Nephron progenitor cell (in vitro differentiated cells): ENCODE data around the gene MXD1.

ENCODE experiments used
- DNase-seq: peaks from one replicate; pipeline ENCODE4 v3.0.0; 2021
- H3K27ac Mint-ChIP-seq: 2 replicates; pipeline ENCODE4 v1.8.0; 2021; ENCODE audit warnings: mild to moderate bottlenecking, moderate library complexity, mixed read lengths
- H3K27me3 Mint-ChIP-seq: 2 replicates; pipeline ENCODE4 v1.8.0; 2021; ENCODE audit warnings: mild to moderate bottlenecking, low read depth, mixed read lengths; ENCODE audit not compliant: poor library complexity
- H3K36me3 Mint-ChIP-seq: 2 replicates; pipeline ENCODE4 v1.8.0; 2021; ENCODE audit warnings: low read depth, mixed read lengths
- H3K4me1 Mint-ChIP-seq: 2 replicates; pipeline ENCODE4 v1.8.0; 2021; ENCODE audit warnings: mixed read lengths
- H3K4me3 Mint-ChIP-seq: 2 replicates; pipeline ENCODE4 v1.8.0; 2021; ENCODE audit warnings: mild to moderate bottlenecking, moderate library complexity, mixed read lengths
- H3K9me3 Mint-ChIP-seq: 2 replicates; pipeline ENCODE4 v1.8.0; 2021; ENCODE audit warnings: mild to moderate bottlenecking, moderate library complexity, mixed read lengths
- TF ChIP-seq, protein P1 (sequence below): fragments of 200-600 bp; sonication (generic); IDR thresholded peaks from 2 replicates; pipeline ENCODE4 v1.5.0; 2021; ENCODE audit warnings: antibody characterized with exemption

MXD1 gene

DNA sequence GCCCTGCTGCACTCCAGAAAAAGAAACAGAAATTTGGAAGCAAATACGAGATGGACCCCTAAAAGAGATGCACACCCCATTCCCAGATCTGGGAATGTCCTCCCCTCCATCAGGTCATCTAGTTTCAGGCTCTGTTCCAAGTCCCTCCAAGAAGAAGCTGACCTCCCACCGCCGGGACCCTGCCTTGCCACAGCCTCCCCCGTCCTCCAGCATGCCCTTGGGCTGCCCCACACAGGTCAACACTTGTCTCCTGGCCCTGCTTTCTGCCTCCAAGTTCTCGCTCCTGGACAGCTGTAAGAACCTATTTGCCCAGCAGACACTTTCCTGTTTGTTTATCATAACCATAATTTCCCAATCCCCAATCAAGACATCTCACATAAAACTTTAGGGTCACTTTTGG lies 44.5 kb downstream of the MXD1 start:
- TF ChIP-seq, protein P1, sequence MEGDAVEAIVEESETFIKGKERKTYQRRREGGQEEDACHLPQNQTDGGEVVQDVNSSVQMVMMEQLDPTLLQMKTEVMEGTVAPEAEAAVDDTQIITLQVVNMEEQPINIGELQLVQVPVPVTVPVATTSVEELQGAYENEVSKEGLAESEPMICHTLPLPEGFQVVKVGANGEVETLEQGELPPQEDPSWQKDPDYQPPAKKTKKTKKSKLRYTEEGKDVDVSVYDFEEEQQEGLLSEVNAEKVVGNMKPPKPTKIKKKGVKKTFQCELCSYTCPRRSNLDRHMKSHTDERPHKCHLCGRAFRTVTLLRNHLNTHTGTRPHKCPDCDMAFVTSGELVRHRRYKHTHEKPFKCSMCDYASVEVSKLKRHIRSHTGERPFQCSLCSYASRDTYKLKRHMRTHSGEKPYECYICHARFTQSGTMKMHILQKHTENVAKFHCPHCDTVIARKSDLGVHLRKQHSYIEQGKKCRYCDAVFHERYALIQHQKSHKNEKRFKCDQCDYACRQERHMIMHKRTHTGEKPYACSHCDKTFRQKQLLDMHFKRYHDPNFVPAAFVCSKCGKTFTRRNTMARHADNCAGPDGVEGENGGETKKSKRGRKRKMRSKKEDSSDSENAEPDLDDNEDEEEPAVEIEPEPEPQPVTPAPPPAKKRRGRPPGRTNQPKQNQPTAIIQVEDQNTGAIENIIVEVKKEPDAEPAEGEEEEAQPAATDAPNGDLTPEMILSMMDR, result no peak
- Mint-ChIP-seq H3K27ac (no peak overlapping the region), H3K36me3 (no peaks in the 10 kb centered on the region), H3K4me1 (peaks cover 10% of the 10 kb centered on the region), H3K27me3 (peaks cover 30% of the 10 kb centered on the region), H3K9me3 (no peaks in the 10 kb centered on the region), H3K4me3 (no peak overlapping the region)
- no peak for DNase-seq

DNA sequence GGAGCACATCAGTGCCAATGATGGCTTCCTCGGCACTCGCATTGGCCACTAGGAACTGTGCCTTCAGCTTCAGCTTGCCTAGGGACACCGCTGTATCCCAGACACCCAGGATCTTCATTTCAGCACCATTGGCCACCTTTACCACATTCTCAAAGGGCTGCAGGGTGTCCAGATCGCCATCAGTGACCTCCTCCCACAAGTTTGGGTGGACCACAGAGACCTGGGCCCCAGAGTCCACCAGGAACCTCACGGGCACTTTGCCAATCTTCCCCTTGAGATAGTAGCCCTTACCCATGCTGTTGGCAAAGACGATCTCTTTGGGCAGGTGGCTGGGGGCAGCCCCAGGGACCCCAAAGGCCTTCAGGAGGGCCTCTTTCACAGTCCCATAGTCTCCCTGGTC lies 45.9 kb downstream of the MXD1 start:
- TF ChIP-seq, protein P1, result no peak
- Mint-ChIP-seq H3K27ac (no peak overlapping the region), H3K27me3 (peaks cover 27% of the 10 kb centered on the region), H3K36me3 (no peaks in the 10 kb centered on the region), H3K9me3 (no peaks in the 10 kb centered on the region), H3K4me3 (no peak overlapping the region), H3K4me1 (peaks cover 7% of the 10 kb centered on the region)
- DNase-seq, result no peak

DNA sequence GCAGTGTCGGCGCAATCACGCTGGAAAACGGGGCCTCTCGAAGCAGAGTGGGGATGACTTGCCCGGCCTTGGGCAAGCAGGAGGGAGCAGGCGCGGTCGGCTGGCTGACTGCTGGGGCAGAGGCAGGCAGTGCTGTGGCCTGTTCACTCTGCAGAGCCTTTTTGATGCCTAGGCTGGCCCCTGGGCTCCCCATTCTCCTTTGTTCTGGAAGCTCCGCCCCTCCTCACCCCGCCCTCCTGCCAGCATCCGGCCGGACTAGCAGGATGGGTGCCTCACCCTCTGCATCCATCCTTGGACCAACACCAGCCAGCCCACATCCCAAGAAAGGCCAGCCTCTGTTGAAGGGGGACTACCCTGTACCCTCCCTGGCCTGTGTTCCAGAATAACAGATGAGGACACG lies 46.6 kb downstream of the MXD1 start, which contains the start of gene ASPRV1:
Gene ASPRV1, minus strand, starts transcription at position 136 of the 400 bp plus-strand sequence. CDS start 195 bp downstream, outside the sequence.
- TF ChIP-seq, protein P1, result no peak
- H3K4me1 Mint-ChIP-seq, result peaks cover 7% of the 10 kb centered on the region
- DNase-seq, result no peak

DNA sequence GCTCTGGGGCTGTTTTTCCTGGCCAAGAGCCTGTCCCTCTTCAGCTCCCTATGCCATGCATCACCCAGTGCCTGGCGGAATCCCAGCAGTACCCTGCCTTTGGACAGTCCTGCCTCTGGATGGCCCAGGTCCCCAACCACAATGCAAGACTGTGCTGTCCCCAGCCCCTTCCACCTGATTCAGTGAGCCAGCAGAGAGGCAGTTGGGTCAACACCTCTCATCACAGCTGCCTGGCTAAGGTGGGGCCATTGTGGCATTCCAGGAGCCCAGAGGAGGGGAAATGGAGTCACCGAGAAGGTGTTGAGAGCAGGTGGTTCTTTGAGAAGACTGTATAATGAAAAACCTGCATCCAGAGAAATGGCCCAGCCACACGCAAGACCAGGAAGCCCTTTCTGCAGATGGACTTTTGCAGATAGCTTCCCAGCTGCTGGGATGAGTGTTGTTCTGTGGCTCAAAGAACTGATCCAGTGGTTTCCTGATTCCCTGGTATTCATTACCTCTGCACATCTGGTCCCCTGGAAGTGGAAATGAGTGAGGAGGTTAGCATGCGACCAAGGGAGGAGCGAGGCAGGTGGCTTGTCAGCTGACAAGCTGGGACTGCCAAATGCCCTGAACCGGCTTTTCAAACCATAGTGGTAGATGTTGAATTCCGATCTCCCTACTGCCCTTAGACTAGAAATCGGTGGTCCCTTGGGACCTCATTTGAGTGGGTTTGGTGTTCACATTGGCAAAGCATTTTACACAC lies 48.2 kb downstream of the MXD1 start:
- TF ChIP-seq, protein P1, result no peak
- H3K4me1 Mint-ChIP-seq, result peaks cover 7% of the 10 kb centered on the region
- no peak overlapping the region for H3K4me3 Mint-ChIP-seq
- DNase-seq, result no peak
- H3K27me3 Mint-ChIP-seq, result peaks cover 11% of the 10 kb centered on the region
- H3K36me3 Mint-ChIP-seq, result no peaks in the 10 kb centered on the region
- H3K9me3 Mint-ChIP-seq, result no peaks in the 10 kb centered on the region
- H3K27ac Mint-ChIP-seq, result peak overlapping the region; percentile 57

More for the DNA sequence above, 46.6 kb downstream of the MXD1 start, which contains the start of gene ASPRV1:
- H3K9me3 Mint-ChIP-seq, result no peaks in the 10 kb centered on the region
- H3K36me3 Mint-ChIP-seq, result no peaks in the 10 kb centered on the region
- H3K27me3 Mint-ChIP-seq, result peaks cover 22% of the 10 kb centered on the region
- H3K27ac Mint-ChIP-seq, result no peak within 1 kb of the TSS
- H3K4me3 Mint-ChIP-seq, result no peak within 1 kb of the TSS

DNA sequence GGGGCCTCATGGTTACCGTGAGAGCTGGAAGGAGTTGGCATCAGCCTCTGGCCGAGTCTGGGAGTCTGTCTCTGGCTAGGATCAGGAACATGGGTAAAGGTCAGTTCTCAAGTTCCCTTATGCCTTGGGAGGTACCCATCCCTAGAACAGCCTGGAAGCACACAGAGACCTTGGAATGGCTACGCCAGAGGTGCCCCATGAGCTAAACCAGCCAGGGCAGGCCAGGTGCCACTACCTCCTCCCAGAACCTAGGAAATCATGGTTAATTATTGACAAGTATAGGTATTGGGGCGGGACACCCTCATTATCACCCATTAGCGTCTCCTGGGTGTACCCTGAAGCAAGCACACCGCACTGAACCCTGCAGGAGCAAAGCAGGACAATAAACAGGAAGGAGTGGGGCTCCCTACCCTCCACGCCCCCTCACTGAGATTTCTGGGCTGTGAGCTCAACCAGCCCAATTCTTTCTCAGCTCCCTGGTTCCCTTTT lies 49.5 kb downstream of the MXD1 start:
- H3K36me3 Mint-ChIP-seq, result no peaks in the 10 kb centered on the region
- no peak overlapping the region for H3K4me3 Mint-ChIP-seq
- no peak for DNase-seq
- peaks cover 5% of the 10 kb centered on the region for H3K4me1 Mint-ChIP-seq
- peaks cover 8% of the 10 kb centered on the region for H3K27me3 Mint-ChIP-seq
- peak overlapping the region; percentile 36 for H3K27ac Mint-ChIP-seq
- TF ChIP-seq, protein P1, result no peak
- H3K9me3 Mint-ChIP-seq, result no peaks in the 10 kb centered on the region
